C4-2B (cell line): ENCODE results near the gene TRIAP1.

Experiments used
- H3K27ac ChIP-seq: fragments of 450-650 bp; 2 replicates; pipeline ENCODE4 v1.5.1; 2017
- ZFX ChIP-seq: fragments of 450-650 bp; IDR thresholded peaks from 2 replicates; pipeline ENCODE4 v1.6.1; 2017
- TF ChIP-seq, protein P1 (sequence below): fragments of 450-650 bp; conservative IDR thresholded peaks from 2 replicates; pipeline ENCODE4 v1.5.1; 2017; ENCODE audit warnings: mild to moderate bottlenecking

TRIAP1 gene

DNA sequence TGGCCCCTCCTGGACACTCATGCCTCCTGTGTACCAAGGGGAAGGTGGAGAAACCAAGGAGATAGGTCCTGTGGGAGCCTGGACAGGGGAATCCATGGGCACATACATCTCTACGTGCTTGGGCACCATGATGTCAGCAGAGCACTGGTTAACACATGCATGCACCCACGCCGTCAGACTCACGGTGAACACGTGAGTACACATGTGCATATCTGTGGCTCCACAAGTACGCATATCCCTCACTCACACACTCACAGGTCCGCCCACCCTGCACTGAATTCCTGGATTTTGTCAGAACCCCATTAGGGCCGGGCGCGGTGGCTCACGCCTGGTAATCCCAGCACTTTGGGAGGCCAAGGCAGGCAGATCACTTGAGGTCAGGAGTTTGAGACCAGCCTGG is 37.4 kb downstream of the TRIAP1 start:
- H3K27ac ChIP-seq, result no peak overlapping the region
- no peak for TF ChIP-seq ZFX
- TF ChIP-seq, protein P1, sequence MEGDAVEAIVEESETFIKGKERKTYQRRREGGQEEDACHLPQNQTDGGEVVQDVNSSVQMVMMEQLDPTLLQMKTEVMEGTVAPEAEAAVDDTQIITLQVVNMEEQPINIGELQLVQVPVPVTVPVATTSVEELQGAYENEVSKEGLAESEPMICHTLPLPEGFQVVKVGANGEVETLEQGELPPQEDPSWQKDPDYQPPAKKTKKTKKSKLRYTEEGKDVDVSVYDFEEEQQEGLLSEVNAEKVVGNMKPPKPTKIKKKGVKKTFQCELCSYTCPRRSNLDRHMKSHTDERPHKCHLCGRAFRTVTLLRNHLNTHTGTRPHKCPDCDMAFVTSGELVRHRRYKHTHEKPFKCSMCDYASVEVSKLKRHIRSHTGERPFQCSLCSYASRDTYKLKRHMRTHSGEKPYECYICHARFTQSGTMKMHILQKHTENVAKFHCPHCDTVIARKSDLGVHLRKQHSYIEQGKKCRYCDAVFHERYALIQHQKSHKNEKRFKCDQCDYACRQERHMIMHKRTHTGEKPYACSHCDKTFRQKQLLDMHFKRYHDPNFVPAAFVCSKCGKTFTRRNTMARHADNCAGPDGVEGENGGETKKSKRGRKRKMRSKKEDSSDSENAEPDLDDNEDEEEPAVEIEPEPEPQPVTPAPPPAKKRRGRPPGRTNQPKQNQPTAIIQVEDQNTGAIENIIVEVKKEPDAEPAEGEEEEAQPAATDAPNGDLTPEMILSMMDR, result no peak

DNA sequence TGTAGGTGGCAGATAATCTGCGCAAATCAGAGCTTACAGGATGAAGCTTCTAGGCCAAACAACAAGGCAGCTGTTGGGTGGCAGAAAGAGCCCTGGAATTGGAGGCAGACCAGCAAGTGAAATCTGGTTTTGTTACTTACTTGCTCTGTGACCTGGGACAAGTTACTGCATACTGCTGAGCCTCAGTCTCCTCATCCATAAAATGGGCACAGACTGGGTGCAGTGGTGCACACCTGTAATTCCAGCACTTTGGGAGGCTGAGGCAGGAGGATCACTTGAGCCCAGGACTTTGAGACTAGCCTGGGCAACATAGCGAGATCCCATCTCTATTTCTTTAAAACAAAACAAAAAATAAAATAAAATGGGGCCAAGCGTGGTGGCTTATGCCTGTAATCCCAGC is 39.6 kb downstream of the TRIAP1 start:
- TF ChIP-seq, protein P1, result no peak
- no peak for TF ChIP-seq ZFX
- H3K27ac ChIP-seq, result no peak overlapping the region

DNA sequence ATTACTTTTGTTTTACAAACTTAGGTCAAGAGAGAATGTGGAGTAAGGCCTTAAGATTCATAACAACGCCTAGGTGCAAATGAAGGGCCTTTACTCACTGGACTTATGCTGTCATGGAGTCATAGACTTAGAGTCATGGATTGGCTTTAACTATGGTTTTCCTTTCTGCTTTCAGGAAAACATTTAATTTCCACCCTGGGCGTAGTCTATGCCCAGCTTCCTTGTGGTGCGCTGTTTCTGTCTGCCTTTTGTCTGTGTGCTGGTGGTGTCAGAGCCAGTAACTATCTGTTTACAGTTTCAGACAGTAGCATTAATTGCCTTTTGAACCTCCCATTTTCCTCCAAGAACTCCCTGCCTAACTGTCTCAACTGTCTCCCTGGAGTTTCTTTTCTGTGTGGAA is 40.1 kb downstream of the TRIAP1 start:
- H3K27ac ChIP-seq, result no peak overlapping the region
- TF ChIP-seq, protein P1, result no peak
- no peak for TF ChIP-seq ZFX

DNA sequence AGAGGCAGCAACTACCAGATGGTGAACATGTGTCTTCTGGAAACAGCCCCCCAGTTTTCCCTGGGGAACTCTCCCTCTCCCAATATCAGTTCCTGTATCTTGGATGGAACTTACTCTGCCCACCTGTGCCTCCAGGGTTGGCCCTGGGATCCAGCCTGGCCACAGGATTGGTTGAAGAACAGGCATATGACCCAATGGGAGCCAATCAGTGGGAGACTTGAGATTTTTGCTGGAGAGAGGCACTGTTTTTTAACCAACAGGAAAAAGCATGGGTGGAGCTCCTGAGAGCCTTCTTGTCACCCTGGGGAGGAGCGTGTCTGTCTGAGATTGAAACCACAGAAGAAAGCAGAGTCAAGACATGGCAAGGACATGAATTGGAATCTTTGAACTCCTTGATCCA is 41.9 kb downstream of the TRIAP1 start:
- TF ChIP-seq, protein P1, result no peak
- TF ChIP-seq ZFX, result no peak
- H3K27ac ChIP-seq, result no peak overlapping the region

DNA sequence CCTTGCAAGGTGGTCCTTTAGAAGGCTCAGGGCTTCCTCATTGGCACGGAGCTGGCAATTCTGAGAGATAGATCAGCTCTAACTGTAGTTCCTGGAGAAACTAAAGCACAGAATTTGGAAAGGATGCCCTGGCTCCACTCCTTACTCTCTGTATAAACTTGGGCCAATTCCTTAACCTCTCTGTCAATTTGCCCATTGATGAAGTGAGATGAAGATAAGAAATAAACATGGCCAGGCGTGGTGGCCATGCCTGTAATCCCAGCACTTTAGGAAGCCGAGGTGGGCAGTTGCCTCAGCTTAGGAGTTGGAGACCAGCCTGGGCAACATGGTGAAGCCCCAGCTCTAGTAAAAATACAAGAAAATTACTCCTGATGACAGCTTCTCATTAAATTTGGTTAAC is 42.3 kb downstream of the TRIAP1 start:
- no peak overlapping the region for H3K27ac ChIP-seq
- TF ChIP-seq, protein P1, result no peak
- no peak for TF ChIP-seq ZFX

DNA sequence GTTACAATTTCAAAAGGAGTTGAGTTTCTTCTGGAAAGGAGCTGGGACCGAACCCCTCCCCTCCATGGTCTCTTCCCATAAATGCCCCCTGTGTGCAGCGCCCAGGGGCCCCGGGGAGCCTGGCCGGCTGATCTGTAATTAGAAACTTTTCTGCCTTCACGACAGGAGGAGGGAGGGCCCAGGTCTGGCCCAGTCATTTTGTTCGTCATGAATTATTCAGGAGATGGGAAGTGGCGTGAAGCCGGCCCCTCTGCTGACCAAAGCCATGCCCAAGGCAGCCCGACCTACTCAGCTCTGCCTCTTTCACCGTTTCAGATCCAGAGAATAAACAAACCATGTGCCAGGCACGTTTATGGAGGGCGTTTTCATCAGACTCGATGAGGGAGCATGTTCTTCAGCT is 44.0 kb downstream of the TRIAP1 start:
- no peak overlapping the region for H3K27ac ChIP-seq
- TF ChIP-seq, protein P1, result no peak
- no peak for TF ChIP-seq ZFX

DNA sequence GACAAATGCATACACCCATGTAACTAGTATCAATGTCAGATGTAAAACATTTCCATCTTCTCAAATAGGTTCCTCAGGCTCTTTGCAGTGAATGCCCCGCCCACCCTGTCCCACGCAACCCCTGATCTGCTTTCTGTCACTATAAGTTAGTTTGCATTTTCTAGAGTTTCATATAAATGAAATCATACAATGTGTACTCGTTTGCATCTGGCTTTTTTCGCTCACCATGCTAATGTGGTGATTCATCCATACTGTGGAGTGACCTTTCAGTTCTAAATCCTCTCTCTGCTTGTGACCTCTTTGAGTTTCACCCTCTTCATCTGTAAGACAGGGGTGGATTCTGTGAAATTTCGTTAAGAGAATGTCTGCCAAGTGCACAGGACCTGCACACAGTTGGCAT is 46.7 kb downstream of the TRIAP1 start:
- no peak for TF ChIP-seq ZFX
- TF ChIP-seq, protein P1, result no peak
- no peak overlapping the region for H3K27ac ChIP-seq
